ENCODE results near the gene CRKL.

CRKL gene

GRCh38 chr22:20996031-20996410 lies 78.8 kb downstream of the CRKL start:
- Histone ChIP-seq H3K79me2 (no peaks in the 10 kb centered on the region), H3K4me1 (peaks cover 4% of the 10 kb centered on the region), H3K9me3 (ENCODE audit: control insufficient read depth, low read length) (no peaks in the 10 kb centered on the region), H3K4me2 (ENCODE audit: low read length) (no peak overlapping the region), H3K36me3 (ENCODE audit: control insufficient read depth, insufficient read depth, low read length) (no peaks in the 10 kb centered on the region), H3K4me3 (ENCODE audit: low read depth, low read length) (no peak overlapping the region), H3K27ac (no peak overlapping the region), H3K9ac (no peak overlapping the region), H3K27me3 (ENCODE audit: control insufficient read depth, insufficient read depth, low read length) (no peaks in the 10 kb centered on the region), H2AFZ (no peak overlapping the region)
- no peak for TF ChIP-seq CTCF (IDR thresholded peaks at IDR 0.05)

GRCh38 chr22:20996598-20997535 lies 79.7 kb downstream of the CRKL start:
- no peak overlapping the region for H2AFZ ChIP-seq
- H3K27me3 ChIP-seq (ENCODE audit: control insufficient read depth, insufficient read depth, low read length) = no peaks in the 10 kb centered on the region
- H3K4me1 ChIP-seq = peaks cover 4% of the 10 kb centered on the region
- H3K27ac ChIP-seq = no peak overlapping the region
- no peak overlapping the region for H3K4me2 ChIP-seq (ENCODE audit: low read length)
- H3K79me2 ChIP-seq = no peaks in the 10 kb centered on the region
- H3K9ac ChIP-seq = no peak overlapping the region
- no peaks in the 10 kb centered on the region for H3K9me3 ChIP-seq (ENCODE audit: control insufficient read depth, low read length)
- H3K36me3 ChIP-seq (ENCODE audit: control insufficient read depth, insufficient read depth, low read length) = no peaks in the 10 kb centered on the region
- TF ChIP-seq CTCF (IDR thresholded peaks at IDR 0.05) = no peak
- no peak overlapping the region for H3K4me3 ChIP-seq (ENCODE audit: low read depth, low read length)

GRCh38 chr22:20997536-20998257 lies 80.5 kb downstream of the CRKL start:
- H3K27me3 ChIP-seq (ENCODE audit: control insufficient read depth, insufficient read depth, low read length) = no peaks in the 10 kb centered on the region
- H3K9ac ChIP-seq = no peak overlapping the region
- H3K4me1 ChIP-seq = peaks cover 4% of the 10 kb centered on the region
- no peak overlapping the region for H3K4me2 ChIP-seq (ENCODE audit: low read length)
- no peak for TF ChIP-seq CTCF (IDR thresholded peaks at IDR 0.05)
- H3K27ac ChIP-seq = no peak overlapping the region
- H2AFZ ChIP-seq = no peak overlapping the region
- H3K4me3 ChIP-seq (ENCODE audit: low read depth, low read length) = no peak overlapping the region
- no peaks in the 10 kb centered on the region for H3K79me2 ChIP-seq
- H3K9me3 ChIP-seq (ENCODE audit: control insufficient read depth, low read length) = no peaks in the 10 kb centered on the region
- no peaks in the 10 kb centered on the region for H3K36me3 ChIP-seq (ENCODE audit: control insufficient read depth, insufficient read depth, low read length)

- Histone ChIP-seq H3K27me3 (ENCODE audit: control insufficient read depth, insufficient read depth, low read length) (no peaks in the 10 kb centered on the region), H3K27ac (no peak overlapping the region), H2AFZ (no peak overlapping the region), H3K79me2 (no peaks in the 10 kb centered on the region), H3K4me1 (peaks cover 7% of the 10 kb centered on the region), H3K9me3 (ENCODE audit: control insufficient read depth, low read length) (no peaks in the 10 kb centered on the region), H3K4me2 (ENCODE audit: low read length) (no peak overlapping the region), H3K4me3 (ENCODE audit: low read depth, low read length) (no peak overlapping the region), H3K36me3 (ENCODE audit: control insufficient read depth, insufficient read depth, low read length) (no peaks in the 10 kb centered on the region), H3K9ac (no peak overlapping the region)
- no peak for TF ChIP-seq CTCF (IDR thresholded peaks at IDR 0.05)
Measured at GRCh38 chr22:20998411-20999336, 81.5 kb downstream of the CRKL start.

All from parathyroid adenoma (tissue), 2 donors.